DOHH2 (cell line): Measurements from ENCODE around the gene ATP8A2.
"Not testable (repeated sequence)": the region's sequence is repeated elsewhere in the genome, so short reads cannot be mapped to it uniquely, and the experiment has no call there.

Experiments used
- H3F3A ChIP-seq: fragments of 200-600 bp; sonication (generic), shearing (Covaris generic); 2 replicates; pipeline ENCODE4 v1.6.0; 2016; ENCODE audit warnings: antibody characterized with exemption, mild to moderate bottlenecking; ENCODE audit not compliant: control insufficient read depth, insufficient read depth
- H3K27ac ChIP-seq: fragments of 200-600 bp; sonication (generic); 2 replicates; pipeline ENCODE4 v1.5.1; 2014; ENCODE audit warnings: low read depth, mild to moderate bottlenecking, low read length, moderate library complexity
- H3K27me3 ChIP-seq: fragments of 200-600 bp; sonication (generic); 2 replicates; pipeline ENCODE4 v1.6.1; 2014; ENCODE audit warnings: mild to moderate bottlenecking, low read length, mixed read lengths; ENCODE audit not compliant: control insufficient read depth
- H3K36me3 ChIP-seq: fragments of 200-600 bp; sonication (generic); 2 replicates; pipeline ENCODE4 v1.6.1; 2014; ENCODE audit warnings: mild to moderate bottlenecking, low read length, moderate library complexity, mixed read lengths; ENCODE audit not compliant: control insufficient read depth
- H3K4me1 ChIP-seq: fragments of 200-600 bp; sonication (generic); 2 replicates; pipeline ENCODE4 v1.6.1; 2014; ENCODE audit warnings: mild to moderate bottlenecking, low read length, mixed read lengths; ENCODE audit not compliant: control insufficient read depth
- H3K4me2 ChIP-seq: fragments of 200-600 bp; sonication (generic); 2 replicates; pipeline ENCODE4 v1.6.0; 2014; ENCODE audit warnings: mild to moderate bottlenecking, low read length, moderate library complexity
- H3K4me3 ChIP-seq: fragments of 200-600 bp; sonication (generic); 2 replicates; pipeline ENCODE4 v1.5.1; 2014; ENCODE audit warnings: mild to moderate bottlenecking, low read length, mixed read lengths
- H3K79me2 ChIP-seq: fragments of 200-600 bp; sonication (generic); 2 replicates; pipeline ENCODE4 v1.6.1; 2014; ENCODE audit warnings: mild to moderate bottlenecking, low read length, mixed read lengths; ENCODE audit not compliant: control insufficient read depth
- H3K9me2 ChIP-seq: fragments of 200-600 bp; sonication (generic); replicated peaks from 2 replicates; pipeline ENCODE4 v1.6.1; 2014; ENCODE audit warnings: mild to moderate bottlenecking, low read length, mixed read lengths; ENCODE audit not compliant: control insufficient read depth
- H3K9me3 ChIP-seq: fragments of 200-600 bp; sonication (generic); 2 replicates; pipeline ENCODE4 v1.6.1; 2014; ENCODE audit warnings: antibody characterized with exemption, low read length, mixed read lengths; ENCODE audit not compliant: control insufficient read depth, insufficient read depth
- H4K20me1 ChIP-seq: fragments of 200-600 bp; sonication (generic); 2 replicates; pipeline ENCODE4 v1.6.0; 2014; ENCODE audit warnings: low read depth, mild to moderate bottlenecking, antibody characterized with exemption, low read length, moderate library complexity; ENCODE audit not compliant: control insufficient read depth, insufficient read depth
- EZH2phosphoT487 ChIP-seq: fragments of 200-600 bp; sonication (generic); IDR thresholded peaks from 2 replicates; pipeline ENCODE4 v1.6.1; 2017; ENCODE audit warnings: borderline replicate concordance, mild to moderate bottlenecking, antibody characterized with exemption, low read length, moderate library complexity, mixed read lengths
- TF ChIP-seq, protein P1 (sequence below): fragments of 200-600 bp; sonication (generic); IDR thresholded peaks from one replicate; pipeline ENCODE4 v1.5.1; 2014; ENCODE audit warnings: antibody characterized with exemption, mild to moderate bottlenecking, low read depth, low read length; ENCODE audit not compliant: poor library complexity, severe bottlenecking

The ATP8A2 gene

DNA sequence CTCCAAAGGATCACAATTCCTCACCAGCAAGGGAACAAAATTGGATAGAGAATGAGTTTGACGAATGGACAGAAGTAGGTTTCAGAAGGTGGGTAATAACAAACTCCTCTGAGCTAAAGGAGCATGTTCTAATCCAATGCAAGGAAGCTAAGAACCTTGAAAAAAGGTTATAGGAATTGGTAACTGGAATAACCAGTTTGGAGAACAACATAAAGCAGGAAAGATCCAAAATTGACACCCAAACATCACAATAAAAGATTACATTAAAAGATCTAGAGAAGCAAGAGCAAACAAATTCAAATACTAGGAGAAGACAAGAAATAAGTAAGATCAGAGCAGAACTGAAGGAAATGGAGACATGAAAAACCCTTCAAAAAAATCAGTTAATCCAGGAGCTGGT, 583.2 kb downstream of the ATP8A2 start:
- not testable (repeated sequence) for H4K20me1 ChIP-seq, H3K9me3 ChIP-seq, H3K79me2 ChIP-seq, H3K36me3 ChIP-seq, H3K9me2 ChIP-seq, H3K4me3 ChIP-seq, H3K4me2 ChIP-seq, H3K27me3 ChIP-seq, H3K27ac ChIP-seq, H3K4me1 ChIP-seq, H3F3A ChIP-seq

DNA sequence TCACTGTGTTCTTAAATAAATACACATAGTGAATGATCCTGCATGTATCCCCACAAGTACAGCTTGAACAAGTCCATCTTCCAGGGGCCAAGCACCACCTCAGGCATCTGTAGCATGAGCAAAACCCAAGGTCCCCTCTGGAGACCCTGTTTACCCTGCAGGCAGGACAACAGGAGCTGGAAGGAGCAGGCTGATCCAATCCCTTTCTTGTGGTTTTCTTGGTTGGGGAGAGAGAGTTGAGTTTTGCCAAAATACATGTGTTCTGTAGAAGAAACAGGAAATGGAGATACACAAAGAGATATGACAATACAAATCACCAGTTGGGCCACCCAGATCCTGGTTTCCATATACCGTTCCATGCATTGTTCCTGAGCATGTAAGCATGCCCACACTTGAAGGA, 587.2 kb downstream of the ATP8A2 start:
- Histone ChIP-seq H3K9me2 (no peaks in the 10 kb centered on the region), H3F3A (no peaks in the 10 kb centered on the region), H3K4me1 (no peaks in the 10 kb centered on the region), H3K4me3 (no peak overlapping the region), H3K9me3 (no peaks in the 10 kb centered on the region), H3K4me2 (no peak overlapping the region), H3K79me2 (no peaks in the 10 kb centered on the region), H3K27ac (no peak overlapping the region), H3K36me3 (no peaks in the 10 kb centered on the region), H4K20me1 (no peaks in the 10 kb centered on the region), H3K27me3 (no peaks in the 10 kb centered on the region)
- no peak for TF ChIP-seq EZH2phosphoT487
- TF ChIP-seq, protein P1, sequence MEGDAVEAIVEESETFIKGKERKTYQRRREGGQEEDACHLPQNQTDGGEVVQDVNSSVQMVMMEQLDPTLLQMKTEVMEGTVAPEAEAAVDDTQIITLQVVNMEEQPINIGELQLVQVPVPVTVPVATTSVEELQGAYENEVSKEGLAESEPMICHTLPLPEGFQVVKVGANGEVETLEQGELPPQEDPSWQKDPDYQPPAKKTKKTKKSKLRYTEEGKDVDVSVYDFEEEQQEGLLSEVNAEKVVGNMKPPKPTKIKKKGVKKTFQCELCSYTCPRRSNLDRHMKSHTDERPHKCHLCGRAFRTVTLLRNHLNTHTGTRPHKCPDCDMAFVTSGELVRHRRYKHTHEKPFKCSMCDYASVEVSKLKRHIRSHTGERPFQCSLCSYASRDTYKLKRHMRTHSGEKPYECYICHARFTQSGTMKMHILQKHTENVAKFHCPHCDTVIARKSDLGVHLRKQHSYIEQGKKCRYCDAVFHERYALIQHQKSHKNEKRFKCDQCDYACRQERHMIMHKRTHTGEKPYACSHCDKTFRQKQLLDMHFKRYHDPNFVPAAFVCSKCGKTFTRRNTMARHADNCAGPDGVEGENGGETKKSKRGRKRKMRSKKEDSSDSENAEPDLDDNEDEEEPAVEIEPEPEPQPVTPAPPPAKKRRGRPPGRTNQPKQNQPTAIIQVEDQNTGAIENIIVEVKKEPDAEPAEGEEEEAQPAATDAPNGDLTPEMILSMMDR = no peak

DNA sequence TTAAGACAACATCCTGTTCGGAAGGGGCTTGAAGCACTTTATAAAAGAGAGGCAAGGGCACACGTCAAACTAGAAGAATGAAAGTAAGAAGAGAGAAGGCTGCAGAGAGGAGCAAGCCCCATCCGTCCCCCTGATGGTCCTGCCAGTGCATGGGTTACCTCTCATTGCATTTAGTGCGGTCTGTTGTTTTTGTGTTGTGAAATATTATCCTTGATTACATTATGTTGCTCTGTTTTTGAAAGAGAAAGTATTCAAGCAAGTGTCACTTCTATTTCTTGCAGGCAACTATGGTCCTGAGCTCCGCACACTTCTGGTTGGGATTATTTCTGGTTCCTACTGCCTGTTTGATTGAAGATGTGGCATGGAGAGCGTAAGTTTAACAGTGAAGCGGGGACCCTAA, 589.5 kb downstream of the ATP8A2 start:
- H3K36me3 ChIP-seq = no peaks in the 10 kb centered on the region
- H3K27ac ChIP-seq = no peak overlapping the region
- H3K9me2 ChIP-seq = no peaks in the 10 kb centered on the region
- no peaks in the 10 kb centered on the region for H3F3A ChIP-seq
- H4K20me1 ChIP-seq = no peaks in the 10 kb centered on the region
- no peak overlapping the region for H3K4me3 ChIP-seq
- H3K4me1 ChIP-seq = no peaks in the 10 kb centered on the region
- no peaks in the 10 kb centered on the region for H3K9me3 ChIP-seq
- no peaks in the 10 kb centered on the region for H3K79me2 ChIP-seq
- TF ChIP-seq, protein P1 = no peak
- no peak for TF ChIP-seq EZH2phosphoT487
- H3K27me3 ChIP-seq = no peaks in the 10 kb centered on the region
- H3K4me2 ChIP-seq = no peak overlapping the region

DNA sequence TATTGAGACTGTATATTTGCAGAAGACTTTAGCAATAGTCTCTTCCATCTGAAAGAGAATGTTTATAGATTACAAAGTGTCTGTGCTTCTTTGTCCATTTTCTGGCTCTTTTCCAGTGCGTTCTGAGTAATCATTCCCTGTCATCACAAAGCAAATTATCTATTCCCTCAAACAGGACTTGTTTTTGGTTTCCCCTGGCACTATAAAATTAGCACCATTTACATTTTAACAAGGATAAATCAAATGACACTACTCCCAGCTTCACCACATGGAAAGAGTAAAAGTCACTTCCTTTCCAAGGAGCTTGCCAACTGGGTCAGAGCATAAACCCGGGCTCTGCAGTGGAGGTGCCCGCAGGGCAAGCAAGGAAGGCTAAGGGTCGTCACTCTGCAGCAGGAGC, 591.9 kb downstream of the ATP8A2 start:
- Histone ChIP-seq H4K20me1 (no peaks in the 10 kb centered on the region), H3K36me3 (no peaks in the 10 kb centered on the region), H3K4me2 (no peak overlapping the region), H3F3A (no peaks in the 10 kb centered on the region), H3K4me1 (no peaks in the 10 kb centered on the region), H3K27me3 (no peaks in the 10 kb centered on the region), H3K4me3 (no peak overlapping the region), H3K27ac (no peak overlapping the region), H3K9me2 (no peaks in the 10 kb centered on the region), H3K79me2 (no peaks in the 10 kb centered on the region), H3K9me3 (no peaks in the 10 kb centered on the region)
- TF ChIP-seq EZH2phosphoT487 = no peak
- TF ChIP-seq, protein P1 = no peak
